GM23338 (cell line): ENCODE results near the gene IRF2. TPM values are rescaled to one million over a fixed set of nuclear protein-coding genes. Genes with fewer than 3 reads are reported as not detected.

Experiments
- ATAC-seq: fragments of 200-7000 bp; cut with Tn5 transposase; 3 replicates; pipeline ENCODE4 v1.9.1; 2020
- DNase-seq: peaks from one replicate; pipeline ENCODE4 v3.0.0-alpha.2; 2015; ENCODE audit warnings: low spot score
- H2AFZ ChIP-seq: fragments of 200-600 bp; sonication (generic); 2 replicates; pipeline ENCODE4 v1.8.0; 2016; ENCODE audit warnings: antibody characterized with exemption, mild to moderate bottlenecking, moderate library complexity
- H3F3A ChIP-seq: fragments of 200-600 bp; sonication (generic); replicated peaks from 2 replicates; pipeline ENCODE4 v1.8.0; 2017; ENCODE audit warnings: antibody characterized with exemption, mixed run types, low read depth
- H3K27ac ChIP-seq: fragments of 200-600 bp; sonication (generic); 2 replicates; pipeline ENCODE4 v1.6.1; 2016; ENCODE audit warnings: low read depth
- H3K27me3 ChIP-seq: fragments of 200-600 bp; sonication (generic); 2 replicates; pipeline ENCODE4 v1.8.0; 2016; ENCODE audit warnings: mild to moderate bottlenecking, mixed run types, moderate library complexity; ENCODE audit not compliant: insufficient read depth
- H3K36me3 ChIP-seq: fragments of 200-600 bp; sonication (generic); 2 replicates; pipeline ENCODE4 v1.8.0; 2016; ENCODE audit warnings: mild to moderate bottlenecking; ENCODE audit not compliant: insufficient read depth
- H3K4me1 ChIP-seq: fragments of 200-600 bp; sonication (generic); 2 replicates; pipeline ENCODE4 v1.8.0; 2016; ENCODE audit warnings: mild to moderate bottlenecking, moderate library complexity; ENCODE audit not compliant: insufficient read depth
- H3K4me2 ChIP-seq: fragments of 200-600 bp; sonication (generic); 2 replicates; pipeline ENCODE4 v1.7.1; 2017; ENCODE audit warnings: mixed run types
- H3K4me3 ChIP-seq: fragments of 200-600 bp; sonication (generic); 2 replicates; pipeline ENCODE4 v1.6.1; 2016; ENCODE audit warnings: mixed run types
- H3K79me2 ChIP-seq: fragments of 200-600 bp; sonication (generic); replicated peaks from 2 replicates; pipeline ENCODE4 v1.8.0; 2017; ENCODE audit warnings: mild to moderate bottlenecking; ENCODE audit not compliant: insufficient read depth
- H3K9me2 ChIP-seq: fragments of 200-600 bp; sonication (generic); 2 replicates; pipeline ENCODE4 v1.8.0; 2017; ENCODE audit not compliant: insufficient read depth
- H4K20me1 ChIP-seq: fragments of 200-600 bp; sonication (generic); replicated peaks from 2 replicates; pipeline ENCODE4 v1.8.0; 2017; ENCODE audit warnings: mild to moderate bottlenecking; ENCODE audit not compliant: insufficient read depth
- H3K27ac Mint-ChIP-seq: 2 replicates; pipeline ENCODE4 v1.8.0; 2020; ENCODE audit warnings: inconsistent platforms, mild to moderate bottlenecking, moderate library complexity, mixed read lengths
- H3K27me3 Mint-ChIP-seq: 3 replicates; pipeline ENCODE4 v1.8.0; 2022; ENCODE audit warnings: low read depth, mild to moderate bottlenecking, moderate library complexity, mixed read lengths, inconsistent platforms; ENCODE audit not compliant: insufficient read depth, poor library complexity
- H3K36me3 Mint-ChIP-seq: 3 replicates; pipeline ENCODE4 v1.8.0; 2021; ENCODE audit warnings: low read depth, mild to moderate bottlenecking, inconsistent platforms, moderate library complexity, mixed read lengths
- H3K4me1 Mint-ChIP-seq: 3 replicates; pipeline ENCODE4 v1.8.0; 2020; ENCODE audit warnings: mild to moderate bottlenecking, inconsistent platforms, mixed read lengths
- H3K4me3 Mint-ChIP-seq: 3 replicates; pipeline ENCODE4 v1.8.0; 2021; ENCODE audit warnings: moderate library complexity, mild to moderate bottlenecking, inconsistent platforms, mixed read lengths
- H3K9me3 Mint-ChIP-seq: 3 replicates; pipeline ENCODE4 v1.8.0; 2020; ENCODE audit warnings: moderate library complexity, mild to moderate bottlenecking, inconsistent platforms, mixed read lengths
- CREB1 ChIP-seq: fragments of 250-450 bp; sonication (Bioruptor Pico); IDR thresholded peaks from 2 replicates; pipeline ENCODE4 v1.5.0; 2020; ENCODE audit warnings: low read depth, mild to moderate bottlenecking, moderate library complexity
- CTCF ChIP-seq, 2 experiments: fragments of 200-600 bp in 1 of 2; sonication (generic) in 1 of 2; conservative IDR thresholded peaks; 2 replicates each; pipeline versions ENCODE4 v1.5.1 to v1.6.1; 2016 to 2017; ENCODE audit warnings: antibody characterized with exemption in 2 of 2, low read depth in 2 of 2, mild to moderate bottlenecking in 2 of 2, moderate library complexity in 1 of 2
- ETS1 ChIP-seq: IDR thresholded peaks from 2 replicates; pipeline ENCODE4 v1.6.1; 2016; ENCODE audit warnings: antibody characterized with exemption
- EZH2 ChIP-seq: fragments of 200-600 bp; sonication (generic); IDR thresholded peaks from one replicate; pipeline ENCODE4 v1.8.0; 2017; ENCODE audit warnings: antibody characterized with exemption, mild to moderate bottlenecking, low read depth; ENCODE audit not compliant: unreplicated experiment
- EZH2phosphoT487 ChIP-seq: fragments of 200-600 bp; sonication (generic); IDR thresholded peaks from one replicate; pipeline ENCODE4 v1.8.1; 2018; ENCODE audit warnings: antibody characterized with exemption; ENCODE audit not compliant: unreplicated experiment
- JUNB ChIP-seq: IDR thresholded peaks from one replicate; pipeline ENCODE4 v1.6.1; 2016; ENCODE audit warnings: antibody characterized with exemption; ENCODE audit not compliant: unreplicated experiment
- NANOG ChIP-seq: IDR thresholded peaks from 2 replicates; pipeline ENCODE4 v1.6.1; 2016; ENCODE audit warnings: antibody characterized with exemption, borderline replicate concordance
- REST ChIP-seq: IDR thresholded peaks from one replicate; pipeline ENCODE4 v1.6.1; 2018; ENCODE audit warnings: antibody characterized with exemption; ENCODE audit not compliant: unreplicated experiment
- STAT1 ChIP-seq: IDR thresholded peaks from one replicate; pipeline ENCODE4 v1.6.1; 2016; ENCODE audit warnings: antibody characterized with exemption; ENCODE audit not compliant: unreplicated experiment
- ZNF114 ChIP-seq: fragments of 250-450 bp; sonication (Bioruptor Pico); IDR thresholded peaks from 2 replicates; pipeline ENCODE4 v1.5.0; 2020; ENCODE audit warnings: mild to moderate bottlenecking, moderate library complexity
- ZNF331 ChIP-seq: fragments of 250-450 bp; sonication (Bioruptor Pico); IDR thresholded peaks from 2 replicates; pipeline ENCODE4 v1.5.0; 2020; ENCODE audit warnings: low read depth, mild to moderate bottlenecking, moderate library complexity
- ZNF462 ChIP-seq: fragments of 250-450 bp; sonication (Bioruptor Pico); IDR thresholded peaks from 2 replicates; pipeline ENCODE4 v1.5.0; 2020; ENCODE audit warnings: mild to moderate bottlenecking, moderate library complexity
- polyA plus RNA-seq: library from polyadenylated mRNA; unstranded; fragments of >200 nt; fragmentation: Nextera tagmentation; extraction: Ambion mirVana; gene quantifications from 2 replicates; pipeline ENCODE4 v1.2.1, GENCODE V29; 2016
- total RNA-seq: library from RNA; depleted of rRNA; stranded (reverse); fragments of >200 nt; shearing (Covaris generic); gene quantifications from 2 replicates; pipeline ENCODE4 v1.2.3, GENCODE V29; 2014

IRF2 gene
- total and polyA plus RNA-seq, 2 experiments from 2014 or later = 14.7 to 15.0 TPM

GRCh38 chr4:184368290-184368689, 106.1 kb downstream of the IRF2 start:
- no peaks in the 10 kb centered on the region for H3K27me3 ChIP-seq
- H3K36me3 ChIP-seq = no peaks in the 10 kb centered on the region
- H3K4me1 ChIP-seq = no peaks in the 10 kb centered on the region
- H3K27ac ChIP-seq = no peak overlapping the region
- DNase-seq = no peak
- H3F3A ChIP-seq = no peaks in the 10 kb centered on the region
- no peak overlapping the region for H3K4me2 ChIP-seq
- TF ChIP-seq EZH2phosphoT487 (no peak), REST (no peak), ZNF114 (CRISPR knock-in tag) (no peak), ZNF331 (CRISPR knock-in tag) (no peak), ZNF462 (CRISPR knock-in tag) (no peak), CREB1 (CRISPR knock-in tag) (no peak), JUNB (no peak), STAT1 (no peak), EZH2 (no peak), NANOG (no peak), CTCF (conservative IDR thresholded peaks at IDR 0.05; ENCODE audit: low read depth in 2 of 2) (no peak), ETS1 (no peak)
- Mint-ChIP-seq H3K4me3 (no peak overlapping the region), H3K27ac (no peak overlapping the region), H3K9me3 (no peaks in the 10 kb centered on the region), H3K36me3 (no peaks in the 10 kb centered on the region), H3K4me1 (peaks cover 5% of the 10 kb centered on the region; the same call in 2 of the 3 replicates), H3K27me3 (peaks cover 2% of the 10 kb centered on the region)
- no peaks in the 10 kb centered on the region for H3K79me2 ChIP-seq
- no peak overlapping the region for H2AFZ ChIP-seq
- peaks cover 11% of the 10 kb centered on the region; the same call in 1 of the 2 replicates for H3K9me2 ChIP-seq
- ATAC-seq = no peak
- H4K20me1 ChIP-seq = no peaks in the 10 kb centered on the region
- H3K4me3 ChIP-seq = no peak overlapping the region
